Fibroblast of skin of back (primary cell): ENCODE results near the gene ZNF407.
"Not testable (repeated sequence)": the region's sequence is repeated elsewhere in the genome, so short reads cannot be mapped to it uniquely, and the experiment has no call there.

ENCODE experiments used
- DNase-seq: peaks from one replicate; pipeline ENCODE4 v3.0.0-alpha.2; 2013

ZNF407 gene

GRCh38 chr18:75075429-75075841, 477.8 kb downstream of the ZNF407 start:
- no peak for DNase-seq

- no peak for DNase-seq
Observed at GRCh38 chr18:75076286-75076685, 478.6 kb downstream of the ZNF407 start.

- DNase-seq = no peak
Observed at GRCh38 chr18:75081486-75081885, 483.8 kb downstream of the ZNF407 start.

GRCh38 chr18:75083131-75083530, 485.5 kb downstream of the ZNF407 start:
- DNase-seq = no peak

- DNase-seq = no peak
Observed at GRCh38 chr18:75083761-75084160, 486.1 kb downstream of the ZNF407 start.

- DNase-seq = not testable (repeated sequence)
Observed at GRCh38 chr18:75085676-75086075, 488.0 kb downstream of the ZNF407 start.

- DNase-seq = no peak
Observed at GRCh38 chr18:75086494-75087034, 488.9 kb downstream of the ZNF407 start.

- no peak for DNase-seq
Observed at GRCh38 chr18:75087119-75088020, 489.7 kb downstream of the ZNF407 start.

GRCh38 chr18:75088021-75088506, 490.4 kb downstream of the ZNF407 start:
- no peak for DNase-seq

GRCh38 chr18:75088622-75089211, 491.0 kb downstream of the ZNF407 start:
- DNase-seq = no peak

- no peak for DNase-seq
Observed at GRCh38 chr18:75089748-75090327, 492.2 kb downstream of the ZNF407 start.

GRCh38 chr18:75090336-75090735, 492.7 kb downstream of the ZNF407 start:
- no peak for DNase-seq

GRCh38 chr18:75097491-75098225, 500.0 kb downstream of the ZNF407 start:
- DNase-seq = no peak

GRCh38 chr18:75100832-75101630, 503.4 kb downstream of the ZNF407 start:
- DNase-seq = no peak

- no peak for DNase-seq
Observed at GRCh38 chr18:75101916-75102315, 504.2 kb downstream of the ZNF407 start.

- not testable (repeated sequence) for DNase-seq
Observed at GRCh38 chr18:75104029-75104428, 506.4 kb downstream of the ZNF407 start.

GRCh38 chr18:75104483-75104882, 506.8 kb downstream of the ZNF407 start:
- no peak for DNase-seq

- DNase-seq = no peak
Observed at GRCh38 chr18:75105551-75106254, 508.0 kb downstream of the ZNF407 start.

- DNase-seq = no peak
Observed at GRCh38 chr18:75106746-75107145, 509.1 kb downstream of the ZNF407 start.

- no peak for DNase-seq
Observed at GRCh38 chr18:75107196-75107930, 509.7 kb downstream of the ZNF407 start.
